Vagina (tissue), 2 donors: ENCODE data around the gene FABP1. TPM values are rescaled to one million over a fixed set of nuclear protein-coding genes. Genes with fewer than 3 reads are reported as not detected.

Experiments used
- DNase-seq, 2 donors: peaks; one replicate each; pipeline ENCODE4 v3.0.0-alpha.2; 2017; ENCODE audit errors: extremely low spot score in 2 of 2
- H3K27ac ChIP-seq: fragments of 200-600 bp; sonication (generic); one replicate; pipeline ENCODE4 v1.5.1; 2019
- H3K27me3 ChIP-seq: fragments of 200-600 bp; sonication (generic); one replicate; pipeline ENCODE4 v1.5.1; 2019
- H3K36me3 ChIP-seq, 2 donors: fragments of 200-600 bp; sonication (generic); one replicate each; pipeline ENCODE4 v1.5.1; 2017 to 2019
- H3K4me1 ChIP-seq: fragments of 200-600 bp; sonication (generic); one replicate; pipeline ENCODE4 v1.5.1; 2019
- H3K4me3 ChIP-seq, 2 donors: fragments of 200-600 bp; sonication (generic); 1 replicate in 1 of 2; 2 replicates in 1 of 2; pipeline ENCODE4 v1.5.1; 2016 to 2019
- H3K9me3 ChIP-seq: fragments of 200-600 bp; sonication (generic); one replicate; pipeline ENCODE4 v1.5.1; 2019
- CTCF ChIP-seq, 3 experiments: fragments of 450-650 bp in 2 of 3; fragments of 200-600 bp in 1 of 3; sonication (generic) in 1 of 3; IDR thresholded peaks; one replicate each; pipeline ENCODE4 v1.5.1; 2017 to 2019; ENCODE audit warnings: antibody characterized with exemption in 3 of 3, mild to moderate bottlenecking in 2 of 3, moderate library complexity in 2 of 3
- POLR2A ChIP-seq, 2 donors: fragments of 450-650 bp; IDR thresholded peaks; one replicate each; pipeline ENCODE4 v1.6.1; 2017; ENCODE audit warnings: antibody characterized with exemption in 2 of 2, mild to moderate bottlenecking in 2 of 2, moderate library complexity in 2 of 2
- POLR2AphosphoS5 ChIP-seq, 2 donors: sonication (generic); formaldehyde crosslinking; IDR thresholded peaks; one replicate each; pipeline ENCODE4 v1.9.0; 2017; ENCODE audit warnings: antibody characterized with exemption in 2 of 2, mild to moderate bottlenecking in 2 of 2, low read depth in 1 of 2; ENCODE audit not compliant: insufficient read depth in 1 of 2
- intact Hi-C: fragments of 100-400 bp; cut with DNase I; formaldehyde crosslinking; loops from one replicate; pipeline ENCODE4 v1.15.1; 2023
- total RNA-seq: library from RNA; depleted of rRNA; stranded (reverse); fragments of >200 nt; gene quantifications from one replicate; pipeline ENCODE4 v1.2.3, GENCODE V29; 2016

Gene FABP1
- total RNA-seq, 1 donor from 2014 or later: not detected

- DNase-seq: no peak
- intact Hi-C loops: no loop called here
- Histone ChIP-seq H3K4me1 (no peaks in the 10 kb centered on the region), H3K27ac (no peak overlapping the region), H3K4me3 (no peak overlapping the region), H3K36me3 (no peaks in the 10 kb centered on the region), H3K27me3 (no peaks in the 10 kb centered on the region), H3K9me3 (no peaks in the 10 kb centered on the region)
- TF ChIP-seq CTCF (IDR thresholded peaks at IDR 0.05): no peak
Measured at GRCh38 chr2:88122141-88122884, 5.5 kb downstream of the FABP1 start.

- H3K4me3 ChIP-seq: no peak overlapping the region
- H3K27ac ChIP-seq: no peak overlapping the region
- no peaks in the 10 kb centered on the region for H3K4me1 ChIP-seq
- intact Hi-C loops: loop anchor here (2.0 kb wide), 1 partner anchor 23 kb away; no protein-coding TSS in a partner anchor
- no peaks in the 10 kb centered on the region for H3K9me3 ChIP-seq
- DNase-seq: no peak
- TF ChIP-seq POLR2AphosphoS5 (IDR thresholded peaks at IDR 0.05; ENCODE audit: insufficient read depth in 1 of 2, low read depth in 1 of 2): no peak
- TF ChIP-seq CTCF (IDR thresholded peaks at IDR 0.05): no peak
- no peak for TF ChIP-seq POLR2A (IDR thresholded peaks at IDR 0.05)
- H3K36me3 ChIP-seq: no peaks in the 10 kb centered on the region
- no peaks in the 10 kb centered on the region for H3K27me3 ChIP-seq
Measured at GRCh38 chr2:88121678-88122077, 6.2 kb downstream of the FABP1 start.

DNA sequence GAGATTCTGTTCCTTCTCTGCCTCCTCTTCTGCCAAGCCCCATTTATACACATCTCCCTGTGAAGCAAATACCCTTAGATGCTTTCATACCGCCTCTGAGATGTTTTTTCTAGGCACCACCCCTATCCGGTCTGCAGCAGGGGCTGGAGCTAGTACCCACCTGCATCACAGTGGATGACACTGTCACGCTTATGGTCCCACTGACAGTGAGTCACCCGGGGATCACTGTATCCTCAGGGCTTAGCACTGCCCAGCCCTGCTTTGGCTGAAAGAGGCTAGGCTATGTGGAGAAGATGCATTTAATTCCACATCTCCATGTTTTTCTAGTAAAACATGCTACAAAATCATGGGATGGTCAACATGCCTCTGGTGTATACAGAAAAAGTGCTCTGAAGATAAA is 9.9 kb downstream of the FABP1 start:
- H3K4me1 ChIP-seq: no peaks in the 10 kb centered on the region
- DNase-seq: no peak
- H3K27ac ChIP-seq: no peak overlapping the region
- H3K36me3 ChIP-seq: no peaks in the 10 kb centered on the region
- TF ChIP-seq POLR2A (IDR thresholded peaks at IDR 0.05) (no peak), POLR2AphosphoS5 (IDR thresholded peaks at IDR 0.05; ENCODE audit: insufficient read depth in 1 of 2, low read depth in 1 of 2) (no peak), CTCF (IDR thresholded peaks at IDR 0.05) (no peak)
- H3K9me3 ChIP-seq: no peaks in the 10 kb centered on the region
- intact Hi-C loops: no loop called here
- no peak overlapping the region for H3K4me3 ChIP-seq
- no peaks in the 10 kb centered on the region for H3K27me3 ChIP-seq

DNA sequence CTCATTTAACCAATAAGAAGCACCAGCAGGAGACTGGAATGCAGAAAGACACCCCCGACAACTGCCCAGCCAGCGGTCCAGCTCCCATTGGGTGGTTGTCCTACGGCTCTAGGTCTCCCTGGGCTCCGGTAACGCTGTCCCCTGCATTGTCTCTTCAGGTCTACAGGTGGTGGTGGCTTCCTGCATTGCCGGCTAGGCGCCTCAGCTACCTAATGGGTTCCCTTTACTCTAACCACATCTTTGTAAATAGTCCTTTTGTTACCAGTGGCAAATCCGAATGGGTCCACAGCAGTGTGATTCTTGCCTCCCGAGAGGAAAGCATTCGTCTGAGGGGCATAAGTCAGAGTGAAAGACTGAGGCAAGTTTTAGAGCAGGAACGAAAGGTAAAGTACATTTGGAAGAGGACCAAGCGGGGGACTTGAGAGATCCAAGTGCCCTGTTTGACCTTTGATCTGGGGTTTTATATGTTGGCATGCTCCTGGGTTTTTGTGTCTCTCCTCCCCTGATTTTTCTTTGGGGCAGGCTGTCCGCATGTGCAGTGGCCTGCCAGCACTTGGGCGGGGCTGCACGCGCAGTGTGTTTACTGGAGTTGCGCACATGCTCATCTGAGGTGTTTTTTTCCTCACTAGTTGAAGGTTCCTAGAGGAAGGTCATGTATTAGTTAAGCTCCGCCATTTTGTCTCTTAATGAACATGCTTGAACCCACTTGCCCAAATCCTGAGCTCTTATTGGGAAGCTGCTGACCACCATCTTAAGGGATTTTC is 11.0 kb downstream of the FABP1 start:
- Histone ChIP-seq H3K9me3 (no peaks in the 10 kb centered on the region), H3K27ac (no peak overlapping the region), H3K4me1 (no peaks in the 10 kb centered on the region), H3K27me3 (no peaks in the 10 kb centered on the region), H3K36me3 (no peaks in the 10 kb centered on the region), H3K4me3 (no peak overlapping the region)
- no peak for TF ChIP-seq POLR2AphosphoS5 (IDR thresholded peaks at IDR 0.05; ENCODE audit: insufficient read depth in 1 of 2, low read depth in 1 of 2)
- no peak for TF ChIP-seq CTCF (IDR thresholded peaks at IDR 0.05)
- TF ChIP-seq POLR2A (IDR thresholded peaks at IDR 0.05): no peak
- intact Hi-C loops: no loop called here
- DNase-seq: no peak
